Epithelial cell of esophagus (primary cell): ENCODE data around the gene DPM1.

Experiments used
- DNase-seq: peaks from one replicate; pipeline ENCODE4 v3.0.0; 2010; ENCODE audit warnings: low read depth
- H3K4me3 ChIP-seq: 2 replicates; pipeline ENCODE4 v1.5.1; 2011; ENCODE audit warnings: mild to moderate bottlenecking, low read length, control low read depth
- CTCF ChIP-seq: IDR thresholded peaks from 2 replicates; pipeline ENCODE4 v1.5.1; 2011; ENCODE audit warnings: low read depth, mild to moderate bottlenecking, low read length, control low read depth, inconsistent platforms; ENCODE audit not compliant: insufficient read depth; ENCODE audit errors: missing control alignments

DPM1 gene

DNA sequence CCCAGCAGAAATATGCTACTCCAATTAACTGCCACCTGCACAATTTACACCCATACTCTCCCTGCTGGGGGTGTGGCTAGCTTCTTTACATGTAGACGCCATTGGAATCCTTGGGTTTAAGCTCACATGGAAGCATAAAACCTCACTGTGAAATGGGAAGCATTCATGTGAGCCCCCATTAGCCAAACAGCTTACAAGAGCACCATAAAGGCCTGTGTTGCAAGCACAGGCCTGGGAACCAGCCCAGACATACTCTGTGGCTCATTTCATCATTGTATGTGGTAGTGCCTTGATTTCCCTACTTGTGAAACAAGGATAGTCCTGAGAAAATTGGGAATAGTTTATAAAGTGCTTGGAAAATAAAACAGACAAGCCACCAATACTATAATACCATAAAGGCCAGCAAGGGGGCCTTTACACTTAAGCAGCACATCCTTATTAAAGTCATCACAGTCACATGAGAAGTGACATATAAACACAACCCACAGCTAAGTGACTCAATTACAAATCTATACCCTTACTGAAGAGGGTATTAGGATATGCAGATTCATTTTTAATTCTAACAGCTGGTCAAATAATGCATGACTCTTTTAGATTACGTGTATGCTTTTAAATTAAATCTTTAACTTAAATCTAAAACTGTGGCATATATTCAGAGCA, 33.9 kb downstream of the DPM1 start:
- no peak for TF ChIP-seq CTCF
- H3K4me3 ChIP-seq = no peak overlapping the region
- DNase-seq = no peak

DNA sequence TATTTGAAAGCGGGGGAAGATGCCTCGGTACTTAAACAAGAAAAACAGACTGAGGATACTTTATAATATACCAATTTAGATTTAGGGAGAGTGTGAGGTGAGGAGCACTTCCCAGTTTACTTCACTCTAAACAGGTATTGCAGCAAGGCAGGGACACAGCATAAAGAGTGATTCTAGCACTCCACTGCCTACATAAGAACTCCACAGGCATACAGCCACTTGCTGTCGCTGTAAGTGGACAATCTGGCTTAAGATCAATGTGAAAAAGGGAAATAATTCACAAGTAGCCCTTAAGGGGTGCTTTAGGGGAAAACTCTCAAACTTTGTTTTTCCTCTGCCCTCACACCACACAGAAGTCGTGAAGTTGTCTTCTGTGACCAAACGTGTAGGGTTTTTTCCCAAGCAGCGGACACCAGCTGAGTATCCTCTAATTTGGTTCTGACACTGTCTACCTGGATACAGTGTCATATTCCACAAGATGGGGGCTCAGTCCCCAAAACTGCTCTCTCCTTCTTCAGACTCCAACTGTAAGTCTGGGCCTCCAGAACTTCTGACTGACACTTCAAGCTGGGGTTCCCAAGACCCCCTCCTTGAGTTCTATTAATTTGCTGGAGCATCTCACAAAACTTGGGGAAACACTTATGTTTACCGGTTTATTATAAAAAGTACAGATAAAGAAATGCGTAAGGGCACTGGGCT, 36.4 kb downstream of the DPM1 start:
- DNase-seq = no peak
- no peak overlapping the region for H3K4me3 ChIP-seq
- TF ChIP-seq CTCF = no peak

- DNase-seq = peak; percentile 12
- no peak overlapping the region for H3K4me3 ChIP-seq
- TF ChIP-seq CTCF = no peak
These were observed 37.3 kb downstream of the DPM1 start for GRCh38 chr20:50920997-50921396.

DNA sequence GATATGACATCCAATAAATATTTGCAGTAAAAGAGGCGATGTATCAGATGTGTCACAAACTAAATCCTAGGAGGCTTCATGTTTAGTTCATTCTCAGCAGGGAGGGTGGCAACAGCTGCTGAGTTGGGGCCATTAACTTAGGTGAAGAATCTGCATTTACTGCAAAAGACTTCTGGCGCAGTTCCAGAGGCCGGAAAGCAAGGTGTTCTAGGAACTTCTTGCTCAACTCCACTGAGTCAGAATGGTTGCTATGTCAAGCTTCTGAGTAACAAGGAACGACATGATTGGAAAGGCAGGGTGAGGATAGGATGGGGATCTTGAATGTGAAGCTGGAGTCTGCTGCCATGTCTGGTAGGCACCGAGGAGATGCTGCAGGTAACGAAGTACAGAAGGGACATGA, 38.8 kb downstream of the DPM1 start:
- H3K4me3 ChIP-seq = no peak overlapping the region
- TF ChIP-seq CTCF = no peak
- DNase-seq = peak; percentile 98

GRCh38 chr20:50918403-50918802, 39.9 kb downstream of the DPM1 start:
- no peak for TF ChIP-seq CTCF
- H3K4me3 ChIP-seq = no peak overlapping the region
- peak; percentile 13 for DNase-seq

DNA sequence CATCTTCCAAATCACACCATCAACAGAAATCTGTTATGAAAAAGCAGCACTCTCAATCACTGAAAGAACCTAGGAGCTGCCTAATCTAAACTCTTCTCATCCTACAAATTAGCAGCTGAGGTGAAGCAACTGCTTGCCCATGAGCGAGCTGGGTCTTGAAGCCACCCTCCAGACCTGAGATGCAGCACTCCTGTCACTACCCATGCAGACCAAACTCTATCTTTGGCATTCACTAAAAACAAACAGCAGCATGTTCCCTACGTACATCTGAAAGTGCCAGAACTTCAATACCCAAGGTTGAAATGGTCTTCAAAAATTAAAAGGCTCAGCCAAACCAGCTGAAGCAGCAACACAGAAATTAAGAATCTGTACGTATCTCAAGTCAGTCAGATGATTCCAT, 41.4 kb downstream of the DPM1 start:
- H3K4me3 ChIP-seq = no peak overlapping the region
- DNase-seq = peak; percentile 27
- no peak for TF ChIP-seq CTCF

DNA sequence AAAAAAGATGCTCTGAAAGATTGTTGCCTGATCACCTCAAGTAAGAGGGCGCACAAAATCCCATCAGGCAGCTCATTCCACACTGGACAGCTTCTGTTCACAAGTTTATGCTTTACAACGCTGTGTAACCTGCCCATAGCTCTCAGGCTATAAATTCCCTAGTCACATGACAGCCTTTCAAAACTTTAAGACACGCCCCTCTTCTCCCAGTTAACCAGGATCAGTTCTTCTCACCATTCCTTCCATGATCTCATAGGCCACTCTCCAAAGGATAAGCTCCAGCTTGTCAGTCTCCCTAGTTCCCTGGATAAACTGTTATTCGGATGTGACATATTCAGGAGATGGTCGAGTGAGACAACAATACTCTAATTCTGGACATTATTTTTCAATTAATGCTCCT, 42.1 kb downstream of the DPM1 start:
- H3K4me3 ChIP-seq = no peak overlapping the region
- DNase-seq = peak; percentile 91
- no peak for TF ChIP-seq CTCF
